ENCODE data around the gene RYK. TPM values are rescaled to one million over a fixed set of nuclear protein-coding genes. Genes with fewer than 3 reads are reported as not detected.

The RYK gene
- total RNA-seq, 1 experiment from 2014 or later, result 60.6 TPM

GRCh38 chr3:134232151-134232550 is 18.5 kb downstream of the RYK start:
- Histone ChIP-seq H2BK12ac (ENCODE audit: insufficient read length, low read depth, low read length) (no peak overlapping the region), H3T11ph (ENCODE audit: low read length) (no peak overlapping the region), H2BK120ac (ENCODE audit: low read depth, low read length, poor library complexity, severe bottlenecking) (no peak overlapping the region), H3K79me2 (ENCODE audit: insufficient read depth, low read length) (peaks cover 28% of the 10 kb centered on the region; the same call in 1 of the 2 replicates), H3K18ac (ENCODE audit: insufficient read length, low read depth, low read length) (no peak overlapping the region), H3K14ac (ENCODE audit: insufficient read depth, low read length) (no peak overlapping the region), H4K5ac (ENCODE audit: insufficient read length, low read depth, low read length) (no peak overlapping the region), H3K9ac (ENCODE audit: extremely low read depth, insufficient read length, low read length) (no peak overlapping the region), H3K9me3 (ENCODE audit: control insufficient read depth, low read depth, low read length) (no peaks in the 10 kb centered on the region), H3K4me1 (ENCODE audit: insufficient read depth, low read length) (no peaks in the 10 kb centered on the region; the same call in 1 of the 2 replicates), H2BK15ac (ENCODE audit: low read depth, low read length) (no peak overlapping the region), H3K56ac (ENCODE audit: insufficient read length, low read depth, low read length) (no peak overlapping the region), H4K8ac (replicated peaks; ENCODE audit: insufficient read length, low read depth, low read length) (no peak overlapping the region), H2BK5ac (ENCODE audit: insufficient read length, low read length) (no peak overlapping the region), H3K23ac (ENCODE audit: insufficient read length, low read depth, low read length) (no peak overlapping the region), H4K91ac (ENCODE audit: insufficient read length, low read depth, low read length) (no peak overlapping the region), H3K23me2 (ENCODE audit: insufficient read length, low read depth, low read length, poor library complexity, severe bottlenecking) (no peaks in the 10 kb centered on the region), H3K79me1 (ENCODE audit: insufficient read depth, low read depth, low read length, poor library complexity, severe bottlenecking) (peaks cover 3% of the 10 kb centered on the region), H2AFZ (ENCODE audit: low read length) (no peak overlapping the region), H3K27me3 (ENCODE audit: insufficient read depth, low read length) (no peaks in the 10 kb centered on the region), H3K4me2 (ENCODE audit: insufficient read depth, insufficient read length, low read length) (no peak overlapping the region), H3K4ac (ENCODE audit: low read depth, low read length) (no peak overlapping the region), H3K27ac (ENCODE audit: insufficient read length, low read depth, low read length) (no peak overlapping the region), H2BK20ac (ENCODE audit: low read depth, low read length, poor library complexity, severe bottlenecking) (no peak overlapping the region), H2AK5ac (ENCODE audit: insufficient read length, low read length) (no peak overlapping the region), H4K20me1 (ENCODE audit: control insufficient read depth, insufficient read depth, insufficient read length) (no peaks in the 10 kb centered on the region)
- peaks cover 0 to 4% (median 0%) of the 10 kb centered on the region in 3 experiments; a peak in 4 of 7 replicates for H3K36me3 Mint-ChIP-seq (ENCODE audit: insufficient read depth in 1 of 3, low read depth in 3 of 3)
- H3K27me3 Mint-ChIP-seq (ENCODE audit: low read depth), result no peaks in the 10 kb centered on the region
- no peak for TF ChIP-seq CTCF (conservative IDR thresholded peaks at IDR 0.05)
- no peak overlapping the region for H3K4me3 Mint-ChIP-seq
- H3K4me1 Mint-ChIP-seq, result peaks cover 32 to 47% of the 10 kb centered on the region in 2 experiments
- H3K9me3 Mint-ChIP-seq, result no peaks in the 10 kb centered on the region
- DNase-seq, result no peak
- no peak overlapping the region; a peak in 1 of 7 replicates for H3K27ac Mint-ChIP-seq
